ENCODE measurements around the gene AAK1.

The AAK1 gene

DNA sequence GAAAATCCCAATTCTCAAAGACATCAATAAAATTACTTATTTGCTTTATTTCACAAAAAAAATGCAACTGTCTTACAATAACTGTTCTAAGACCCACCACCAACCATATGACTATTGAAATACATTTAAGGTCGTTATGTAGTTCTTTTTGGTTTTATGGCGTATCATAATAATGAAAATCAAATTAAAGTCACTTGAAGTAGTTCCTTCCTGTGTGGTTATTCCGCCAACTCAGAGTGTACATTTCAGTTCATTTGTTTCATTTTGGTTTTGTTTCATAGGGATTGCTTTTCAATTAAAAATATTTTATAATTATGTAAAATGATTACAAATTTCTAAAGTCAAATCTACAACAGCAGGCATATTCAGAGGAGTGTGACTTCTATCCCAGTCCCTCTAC, 45.9 kb upstream of the AAK1 start:
- Histone ChIP-seq H3K4me2 (ENCODE audit: low read length) (no peak overlapping the region), H4K20me1 (ENCODE audit: control insufficient read depth, insufficient read depth, low read depth, low read length) (no peaks in the 10 kb centered on the region), H3K27ac (ENCODE audit: low read depth, low read length) (no peak overlapping the region), H3F3A (ENCODE audit: control insufficient read depth, insufficient read depth) (no peaks in the 10 kb centered on the region), H3K9me2 (replicated peaks; ENCODE audit: control insufficient read depth, low read length) (no peaks in the 10 kb centered on the region), H3K36me3 (ENCODE audit: control insufficient read depth, low read length) (no peaks in the 10 kb centered on the region), H3K9me3 (ENCODE audit: control insufficient read depth, insufficient read depth, low read length) (no peaks in the 10 kb centered on the region), H3K4me3 (ENCODE audit: low read length) (no peak overlapping the region), H3K4me1 (ENCODE audit: control insufficient read depth, low read length) (peaks cover 17% of the 10 kb centered on the region), H3K79me2 (ENCODE audit: control insufficient read depth, low read length) (no peaks in the 10 kb centered on the region), H3K27me3 (ENCODE audit: control insufficient read depth, low read length) (peaks cover 40% of the 10 kb centered on the region)
- no peak for TF ChIP-seq EZH2phosphoT487 (IDR thresholded peaks at IDR 0.05; ENCODE audit: borderline replicate concordance, low read length)
- TF ChIP-seq, protein P1, sequence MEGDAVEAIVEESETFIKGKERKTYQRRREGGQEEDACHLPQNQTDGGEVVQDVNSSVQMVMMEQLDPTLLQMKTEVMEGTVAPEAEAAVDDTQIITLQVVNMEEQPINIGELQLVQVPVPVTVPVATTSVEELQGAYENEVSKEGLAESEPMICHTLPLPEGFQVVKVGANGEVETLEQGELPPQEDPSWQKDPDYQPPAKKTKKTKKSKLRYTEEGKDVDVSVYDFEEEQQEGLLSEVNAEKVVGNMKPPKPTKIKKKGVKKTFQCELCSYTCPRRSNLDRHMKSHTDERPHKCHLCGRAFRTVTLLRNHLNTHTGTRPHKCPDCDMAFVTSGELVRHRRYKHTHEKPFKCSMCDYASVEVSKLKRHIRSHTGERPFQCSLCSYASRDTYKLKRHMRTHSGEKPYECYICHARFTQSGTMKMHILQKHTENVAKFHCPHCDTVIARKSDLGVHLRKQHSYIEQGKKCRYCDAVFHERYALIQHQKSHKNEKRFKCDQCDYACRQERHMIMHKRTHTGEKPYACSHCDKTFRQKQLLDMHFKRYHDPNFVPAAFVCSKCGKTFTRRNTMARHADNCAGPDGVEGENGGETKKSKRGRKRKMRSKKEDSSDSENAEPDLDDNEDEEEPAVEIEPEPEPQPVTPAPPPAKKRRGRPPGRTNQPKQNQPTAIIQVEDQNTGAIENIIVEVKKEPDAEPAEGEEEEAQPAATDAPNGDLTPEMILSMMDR (IDR thresholded peaks at IDR 0.05; ENCODE audit: low read depth, low read length, poor library complexity, severe bottlenecking): no peak

GRCh38 chr2:69687971-69688611, 44.6 kb upstream of the AAK1 start:
- H3K9me3 ChIP-seq (ENCODE audit: control insufficient read depth, insufficient read depth, low read length): no peaks in the 10 kb centered on the region
- no peaks in the 10 kb centered on the region for H3F3A ChIP-seq (ENCODE audit: control insufficient read depth, insufficient read depth)
- peaks cover 11% of the 10 kb centered on the region for H3K4me1 ChIP-seq (ENCODE audit: control insufficient read depth, low read length)

DNA sequence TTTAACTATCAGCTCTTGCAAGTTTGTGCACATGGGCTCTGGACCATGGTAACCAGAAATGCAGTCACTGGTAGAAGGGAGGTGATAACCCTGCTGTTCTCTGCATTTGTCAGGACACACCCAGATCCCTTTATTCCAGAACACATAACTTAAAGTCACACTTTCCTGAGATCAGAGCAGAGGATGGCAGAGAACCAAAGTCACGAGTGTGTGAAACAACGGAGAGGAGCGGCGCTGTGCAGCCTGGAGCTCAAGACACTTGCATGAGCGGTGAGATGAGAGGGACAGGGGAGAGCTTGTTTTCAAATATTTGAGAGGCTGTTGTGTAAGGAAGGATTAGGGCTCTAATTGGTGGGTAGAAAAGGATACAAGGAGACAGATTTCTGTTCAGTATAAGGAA, 43.3 kb upstream of the AAK1 start:
- Histone ChIP-seq H4K20me1 (ENCODE audit: control insufficient read depth, insufficient read depth, low read depth, low read length) (no peaks in the 10 kb centered on the region), H3K27ac (ENCODE audit: low read depth, low read length) (no peak overlapping the region), H3K4me1 (ENCODE audit: control insufficient read depth, low read length) (peaks cover 6% of the 10 kb centered on the region), H3K79me2 (ENCODE audit: control insufficient read depth, low read length) (no peaks in the 10 kb centered on the region), H3K4me2 (ENCODE audit: low read length) (no peak overlapping the region), H3F3A (ENCODE audit: control insufficient read depth, insufficient read depth) (no peaks in the 10 kb centered on the region), H3K9me2 (replicated peaks; ENCODE audit: control insufficient read depth, low read length) (no peaks in the 10 kb centered on the region), H3K4me3 (ENCODE audit: low read length) (no peak overlapping the region), H3K27me3 (ENCODE audit: control insufficient read depth, low read length) (peaks cover 53% of the 10 kb centered on the region), H3K36me3 (ENCODE audit: control insufficient read depth, low read length) (no peaks in the 10 kb centered on the region), H3K9me3 (ENCODE audit: control insufficient read depth, insufficient read depth, low read length) (no peaks in the 10 kb centered on the region)
- TF ChIP-seq, protein P1 (IDR thresholded peaks at IDR 0.05; ENCODE audit: low read depth, low read length, poor library complexity, severe bottlenecking): no peak
- TF ChIP-seq EZH2phosphoT487 (IDR thresholded peaks at IDR 0.05; ENCODE audit: borderline replicate concordance, low read length): no peak

More at GRCh38 chr2:69687971-69688611, 44.6 kb upstream of the AAK1 start:
- H3K4me2 ChIP-seq (ENCODE audit: low read length): no peak overlapping the region
- TF ChIP-seq, protein P1 (IDR thresholded peaks at IDR 0.05; ENCODE audit: low read depth, low read length, poor library complexity, severe bottlenecking): no peak
- no peak for TF ChIP-seq EZH2phosphoT487 (IDR thresholded peaks at IDR 0.05; ENCODE audit: borderline replicate concordance, low read length)
- H3K9me2 ChIP-seq (replicated peaks; ENCODE audit: control insufficient read depth, low read length): no peaks in the 10 kb centered on the region
- no peak overlapping the region for H3K4me3 ChIP-seq (ENCODE audit: low read length)
- no peaks in the 10 kb centered on the region for H3K79me2 ChIP-seq (ENCODE audit: control insufficient read depth, low read length)
- H3K27ac ChIP-seq (ENCODE audit: low read depth, low read length): no peak overlapping the region
- H4K20me1 ChIP-seq (ENCODE audit: control insufficient read depth, insufficient read depth, low read depth, low read length): no peaks in the 10 kb centered on the region
- peaks cover 54% of the 10 kb centered on the region for H3K27me3 ChIP-seq (ENCODE audit: control insufficient read depth, low read length)
- H3K36me3 ChIP-seq (ENCODE audit: control insufficient read depth, low read length): no peaks in the 10 kb centered on the region

Measured in DOHH2 (cell line).